ENCODE data around the gene SEMG1. TPM values are rescaled to one million over a fixed set of nuclear protein-coding genes. Genes with fewer than 3 reads are reported as not detected.

SEMG1 gene
- total RNA-seq, 4 donors from 2014 or later: not detected

DNA sequence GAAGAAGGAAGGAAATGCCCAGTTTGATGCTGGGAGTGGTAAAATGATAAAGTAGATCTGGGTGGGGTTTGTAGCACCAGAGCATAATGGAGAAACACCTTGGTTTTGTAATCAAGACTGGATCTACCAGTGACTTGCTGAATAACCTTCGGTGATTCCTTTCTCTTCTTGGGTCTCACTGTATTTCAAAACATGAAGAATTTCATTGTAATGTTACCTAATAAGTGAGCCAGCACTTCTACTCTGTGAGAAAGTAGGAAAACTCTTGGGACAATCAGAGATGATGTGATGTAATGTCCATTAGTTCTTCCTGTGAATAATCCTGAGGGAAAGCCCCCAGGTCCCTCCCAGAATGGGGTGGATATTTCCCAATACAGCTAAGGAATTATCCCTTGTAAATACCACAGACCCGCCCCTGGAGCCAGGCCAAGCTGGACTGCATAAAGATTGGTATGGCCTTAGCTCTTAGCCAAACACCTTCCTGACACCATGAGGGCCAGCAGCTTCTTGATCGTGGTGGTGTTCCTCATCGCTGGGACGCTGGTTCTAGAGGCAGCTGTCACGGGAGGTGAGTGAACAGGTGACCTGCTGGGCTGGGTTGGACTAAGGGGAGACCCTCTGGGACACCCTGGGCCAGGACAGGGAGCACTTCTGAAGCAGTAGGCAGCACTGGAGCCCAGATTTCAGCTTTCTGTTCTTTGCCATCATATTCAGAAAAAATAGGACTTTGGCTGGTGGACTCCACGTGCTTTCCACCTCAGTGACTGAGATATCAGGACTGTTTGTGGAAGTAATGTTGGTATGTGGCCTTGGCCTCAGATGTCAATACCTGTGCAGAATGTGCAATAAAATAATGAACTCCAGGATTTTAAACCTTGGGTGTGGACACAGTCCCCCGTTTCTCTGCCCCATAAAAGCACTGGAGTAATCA is 32.1 kb upstream of the SEMG1 start, which contains the start of gene PI3:
PI3 (plus strand) TSS at position 469 of the 931 bp plus-strand sequence; CDS start at position 490, 21 bp downstream.
- Histone ChIP-seq H3K9me3 (no peaks in the 10 kb centered on the region), H3K36me3 (no peaks in the 10 kb centered on the region), H3K4me1 (no peaks in the 10 kb centered on the region), H3K27ac (no peak within 1 kb of the TSS), H3K27me3 (no peaks in the 10 kb centered on the region), H3K4me3 (no peak within 1 kb of the TSS)
- TF ChIP-seq, protein P1, sequence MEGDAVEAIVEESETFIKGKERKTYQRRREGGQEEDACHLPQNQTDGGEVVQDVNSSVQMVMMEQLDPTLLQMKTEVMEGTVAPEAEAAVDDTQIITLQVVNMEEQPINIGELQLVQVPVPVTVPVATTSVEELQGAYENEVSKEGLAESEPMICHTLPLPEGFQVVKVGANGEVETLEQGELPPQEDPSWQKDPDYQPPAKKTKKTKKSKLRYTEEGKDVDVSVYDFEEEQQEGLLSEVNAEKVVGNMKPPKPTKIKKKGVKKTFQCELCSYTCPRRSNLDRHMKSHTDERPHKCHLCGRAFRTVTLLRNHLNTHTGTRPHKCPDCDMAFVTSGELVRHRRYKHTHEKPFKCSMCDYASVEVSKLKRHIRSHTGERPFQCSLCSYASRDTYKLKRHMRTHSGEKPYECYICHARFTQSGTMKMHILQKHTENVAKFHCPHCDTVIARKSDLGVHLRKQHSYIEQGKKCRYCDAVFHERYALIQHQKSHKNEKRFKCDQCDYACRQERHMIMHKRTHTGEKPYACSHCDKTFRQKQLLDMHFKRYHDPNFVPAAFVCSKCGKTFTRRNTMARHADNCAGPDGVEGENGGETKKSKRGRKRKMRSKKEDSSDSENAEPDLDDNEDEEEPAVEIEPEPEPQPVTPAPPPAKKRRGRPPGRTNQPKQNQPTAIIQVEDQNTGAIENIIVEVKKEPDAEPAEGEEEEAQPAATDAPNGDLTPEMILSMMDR (IDR thresholded peaks at IDR 0.05): no peak
- TF ChIP-seq POLR2A (IDR thresholded peaks at IDR 0.05): no peak
- no peak for DNase-seq
- intact Hi-C loops (cut with DNase I; ENCODE audit: low total_unique reads): no loop called here

DNA sequence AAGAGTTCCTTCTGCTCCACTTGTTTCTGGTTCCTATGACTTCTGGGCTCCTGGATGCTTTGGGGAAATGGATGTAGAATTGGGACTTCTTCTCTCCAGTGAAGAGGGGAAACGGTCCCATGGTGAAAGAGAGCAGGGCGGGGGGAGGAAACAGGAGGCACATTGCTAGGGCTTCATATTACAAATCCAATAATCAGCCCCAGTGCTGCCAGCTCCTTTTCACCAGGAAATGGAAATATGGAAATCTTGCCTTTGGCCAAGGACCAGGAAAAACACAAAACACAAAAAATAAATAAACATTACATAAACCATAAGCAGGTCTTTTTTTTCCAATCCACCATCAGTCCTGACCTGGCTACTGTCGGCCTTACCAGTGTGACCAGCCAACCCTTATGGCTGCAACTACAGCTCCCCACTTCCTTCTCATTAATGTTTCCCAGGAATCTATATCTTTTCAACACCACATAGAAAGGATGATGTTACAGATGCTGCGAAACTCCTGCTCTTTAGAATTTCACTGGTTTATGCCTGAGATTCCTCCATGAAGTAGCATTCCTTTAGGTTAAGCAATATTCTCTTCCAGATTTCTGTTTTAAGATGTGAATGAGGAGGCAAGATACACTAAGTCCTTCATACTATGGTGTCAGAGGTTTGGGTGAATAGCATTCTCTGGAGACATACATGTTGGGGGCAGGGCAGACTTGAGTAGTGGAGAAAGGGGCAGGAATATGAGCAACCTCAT is 30.1 kb upstream of the SEMG1 start:
- DNase-seq: no peak
- H3K9me3 ChIP-seq: no peaks in the 10 kb centered on the region
- no peak overlapping the region for H3K4me3 ChIP-seq
- H3K36me3 ChIP-seq: no peaks in the 10 kb centered on the region
- intact Hi-C loops (cut with DNase I; ENCODE audit: low total_unique reads): no loop called here
- no peaks in the 10 kb centered on the region for H3K27me3 ChIP-seq
- no peak overlapping the region for H3K27ac ChIP-seq
- TF ChIP-seq, protein P1 (IDR thresholded peaks at IDR 0.05): no peak
- no peak for TF ChIP-seq POLR2A (IDR thresholded peaks at IDR 0.05)
- H3K4me1 ChIP-seq: no peaks in the 10 kb centered on the region

- TF ChIP-seq POLR2A (IDR thresholded peaks at IDR 0.05): no peak
- TF ChIP-seq, protein P1 (IDR thresholded peaks at IDR 0.05): no peak
- intact Hi-C loops (cut with DNase I; ENCODE audit: low total_unique reads): no loop called here
Observed at GRCh38 chr20:45179166-45179565, 27.7 kb upstream of the SEMG1 start.

GRCh38 chr20:45181639-45182038 is 25.2 kb upstream of the SEMG1 start:
- Histone ChIP-seq H3K36me3 (no peaks in the 10 kb centered on the region), H3K9me3 (no peaks in the 10 kb centered on the region), H3K4me3 (no peak overlapping the region), H3K27me3 (no peaks in the 10 kb centered on the region), H3K4me1 (no peaks in the 10 kb centered on the region), H3K27ac (no peak overlapping the region)
- TF ChIP-seq, protein P1 (IDR thresholded peaks at IDR 0.05): no peak
- no peak for TF ChIP-seq POLR2A (IDR thresholded peaks at IDR 0.05)
- intact Hi-C loops (cut with DNase I; ENCODE audit: low total_unique reads): no loop called here
- DNase-seq: no peak

More at GRCh38 chr20:45179166-45179565, 27.7 kb upstream of the SEMG1 start:
- Histone ChIP-seq H3K27ac (no peak overlapping the region), H3K4me1 (no peaks in the 10 kb centered on the region), H3K36me3 (no peaks in the 10 kb centered on the region), H3K27me3 (no peaks in the 10 kb centered on the region), H3K9me3 (no peaks in the 10 kb centered on the region), H3K4me3 (no peak overlapping the region)
- no peak for DNase-seq

DNA sequence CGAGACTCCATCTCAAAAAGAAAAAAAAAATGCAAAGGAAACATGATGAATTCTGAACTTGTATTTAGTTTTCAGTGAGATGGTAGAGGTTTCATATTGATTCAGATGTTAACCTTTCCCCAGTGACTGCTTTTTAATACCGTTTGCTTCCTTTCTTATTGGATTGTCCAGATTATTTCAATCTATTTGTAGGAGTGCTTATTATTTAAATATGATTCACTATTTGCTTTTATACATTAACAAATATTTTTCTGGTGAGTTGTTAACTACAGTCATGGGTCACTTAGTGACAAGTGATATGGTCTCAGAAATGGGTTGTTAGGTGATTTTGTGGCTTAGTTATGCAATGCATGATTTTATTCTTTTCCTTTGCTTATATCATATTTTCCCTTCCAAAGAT is 23.7 kb upstream of the SEMG1 start:
- Histone ChIP-seq H3K27me3 (no peaks in the 10 kb centered on the region), H3K9me3 (no peaks in the 10 kb centered on the region), H3K4me1 (no peaks in the 10 kb centered on the region), H3K4me3 (no peak overlapping the region), H3K36me3 (no peaks in the 10 kb centered on the region), H3K27ac (no peak overlapping the region)
- no peak for TF ChIP-seq POLR2A (IDR thresholded peaks at IDR 0.05)
- TF ChIP-seq, protein P1 (IDR thresholded peaks at IDR 0.05): no peak
- no peak for DNase-seq
- intact Hi-C loops (cut with DNase I; ENCODE audit: low total_unique reads): no loop called here
